ENCODE results near the gene PRSS35. TPM values are rescaled to one million over a fixed set of nuclear protein-coding genes. Genes with fewer than 3 reads are reported as not detected.

The PRSS35 gene
- total RNA-seq, 1 experiment from 2014 or later = 1.7 TPM

DNA sequence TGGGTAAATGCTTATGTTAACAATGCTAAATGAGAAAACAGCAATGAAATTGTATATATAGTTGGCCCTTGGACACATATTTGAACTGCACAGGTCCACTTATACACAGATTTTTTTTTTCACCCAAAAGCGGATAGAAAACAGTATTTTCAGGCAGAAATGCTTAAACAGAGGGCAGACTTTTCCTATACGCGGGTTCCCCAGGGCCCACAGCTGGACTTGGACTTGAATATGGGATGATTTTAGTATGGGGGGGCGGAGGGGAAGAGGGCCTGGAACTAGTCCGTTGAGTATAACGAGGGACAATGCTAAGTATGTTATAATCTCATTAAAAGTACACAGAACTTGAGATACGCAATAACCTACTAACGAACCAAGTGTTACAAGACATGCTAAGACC, 1.1 kb upstream of the PRSS35 start:
- no peak overlapping the region for H3K9ac ChIP-seq (ENCODE audit: extremely low read depth, insufficient read length, low read length)
- H4K8ac ChIP-seq (replicated peaks; ENCODE audit: insufficient read length, low read depth, low read length) = no peak overlapping the region
- no peak overlapping the region for H2BK20ac ChIP-seq (ENCODE audit: low read depth, low read length, poor library complexity, severe bottlenecking)
- Mint-ChIP-seq H3K27ac (no peak overlapping the region), H3K27me3 (ENCODE audit: low read depth) (peaks cover 7% of the 10 kb centered on the region), H3K36me3 (ENCODE audit: insufficient read depth in 1 of 3, low read depth in 3 of 3) (no peaks in the 10 kb centered on the region), H3K4me3 (peak overlapping the region in 1 of 2 experiments; percentile 87; a peak in 4 of 5 replicates), H3K4me1 (peaks cover 13 to 19% of the 10 kb centered on the region in 2 experiments), H3K9me3 (no peaks in the 10 kb centered on the region; a peak in 1 of 5 replicates)
- H3T11ph ChIP-seq (ENCODE audit: low read length) = no peak overlapping the region
- H2BK12ac ChIP-seq (ENCODE audit: insufficient read length, low read depth, low read length) = no peak overlapping the region
- H2BK120ac ChIP-seq (ENCODE audit: low read depth, low read length, poor library complexity, severe bottlenecking) = no peak overlapping the region
- H2BK15ac ChIP-seq (ENCODE audit: low read depth, low read length) = no peak overlapping the region
- H3K27me3 ChIP-seq (ENCODE audit: insufficient read depth, low read length) = no peaks in the 10 kb centered on the region
- no peak overlapping the region for H3K56ac ChIP-seq (ENCODE audit: insufficient read length, low read depth, low read length)
- no peak overlapping the region for H2AK5ac ChIP-seq (ENCODE audit: insufficient read length, low read length)
- WGBS (ENCODE audit: extremely low coverage, insufficient read length, low lambda C conversion rate) = no CpG with 5 or more reads among the region's 8 CpGs
- no peak overlapping the region for H3K18ac ChIP-seq (ENCODE audit: insufficient read length, low read depth, low read length)
- TF ChIP-seq, protein P1, sequence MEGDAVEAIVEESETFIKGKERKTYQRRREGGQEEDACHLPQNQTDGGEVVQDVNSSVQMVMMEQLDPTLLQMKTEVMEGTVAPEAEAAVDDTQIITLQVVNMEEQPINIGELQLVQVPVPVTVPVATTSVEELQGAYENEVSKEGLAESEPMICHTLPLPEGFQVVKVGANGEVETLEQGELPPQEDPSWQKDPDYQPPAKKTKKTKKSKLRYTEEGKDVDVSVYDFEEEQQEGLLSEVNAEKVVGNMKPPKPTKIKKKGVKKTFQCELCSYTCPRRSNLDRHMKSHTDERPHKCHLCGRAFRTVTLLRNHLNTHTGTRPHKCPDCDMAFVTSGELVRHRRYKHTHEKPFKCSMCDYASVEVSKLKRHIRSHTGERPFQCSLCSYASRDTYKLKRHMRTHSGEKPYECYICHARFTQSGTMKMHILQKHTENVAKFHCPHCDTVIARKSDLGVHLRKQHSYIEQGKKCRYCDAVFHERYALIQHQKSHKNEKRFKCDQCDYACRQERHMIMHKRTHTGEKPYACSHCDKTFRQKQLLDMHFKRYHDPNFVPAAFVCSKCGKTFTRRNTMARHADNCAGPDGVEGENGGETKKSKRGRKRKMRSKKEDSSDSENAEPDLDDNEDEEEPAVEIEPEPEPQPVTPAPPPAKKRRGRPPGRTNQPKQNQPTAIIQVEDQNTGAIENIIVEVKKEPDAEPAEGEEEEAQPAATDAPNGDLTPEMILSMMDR (conservative IDR thresholded peaks at IDR 0.05) = no peak
- H3K9me3 ChIP-seq (ENCODE audit: control insufficient read depth, low read depth, low read length) = no peaks in the 10 kb centered on the region
- no peak overlapping the region for H2AFZ ChIP-seq (ENCODE audit: low read length)
- H4K20me1 ChIP-seq (ENCODE audit: control insufficient read depth, insufficient read depth, insufficient read length) = no peaks in the 10 kb centered on the region
- no peak overlapping the region for H3K27ac ChIP-seq (ENCODE audit: insufficient read length, low read depth, low read length)
- H3K79me2 ChIP-seq (ENCODE audit: insufficient read depth, low read length) = no peaks in the 10 kb centered on the region
- H4K91ac ChIP-seq (ENCODE audit: insufficient read length, low read depth, low read length) = no peak overlapping the region
- no peak overlapping the region for H3K14ac ChIP-seq (ENCODE audit: insufficient read depth, low read length)
- no peak overlapping the region for H3K4ac ChIP-seq (ENCODE audit: low read depth, low read length)
- H3K23ac ChIP-seq (ENCODE audit: insufficient read length, low read depth, low read length) = no peak overlapping the region
- peak overlapping the region; percentile 77 for H3K4me2 ChIP-seq (ENCODE audit: insufficient read depth, insufficient read length, low read length)
- no peak overlapping the region for H4K5ac ChIP-seq (ENCODE audit: insufficient read length, low read depth, low read length)
- H3K79me1 ChIP-seq (ENCODE audit: insufficient read depth, low read depth, low read length, poor library complexity, severe bottlenecking) = no peaks in the 10 kb centered on the region
- DNase-seq = no peak
- H3K23me2 ChIP-seq (ENCODE audit: insufficient read length, low read depth, low read length, poor library complexity, severe bottlenecking) = peaks cover 4% of the 10 kb centered on the region
- no peak overlapping the region for H2BK5ac ChIP-seq (ENCODE audit: insufficient read length, low read length)
- H3K4me1 ChIP-seq (ENCODE audit: insufficient read depth, low read length) = no peaks in the 10 kb centered on the region
